Measurements from ENCODE around the gene ZNF439. TPM values are rescaled to one million over a fixed set of nuclear protein-coding genes. Genes with fewer than 3 reads are reported as not detected.
"Not testable (repeated sequence)": the region's sequence is repeated elsewhere in the genome, so short reads cannot be mapped to it uniquely, and the experiment has no call there.

The ZNF439 gene
- total and polyA plus RNA-seq, 2 of the 8 experiments (the other 6 are each of a cell fraction or from before 2014, with no cell fraction given) = 0.09 TPM; not detected in 1

DNA sequence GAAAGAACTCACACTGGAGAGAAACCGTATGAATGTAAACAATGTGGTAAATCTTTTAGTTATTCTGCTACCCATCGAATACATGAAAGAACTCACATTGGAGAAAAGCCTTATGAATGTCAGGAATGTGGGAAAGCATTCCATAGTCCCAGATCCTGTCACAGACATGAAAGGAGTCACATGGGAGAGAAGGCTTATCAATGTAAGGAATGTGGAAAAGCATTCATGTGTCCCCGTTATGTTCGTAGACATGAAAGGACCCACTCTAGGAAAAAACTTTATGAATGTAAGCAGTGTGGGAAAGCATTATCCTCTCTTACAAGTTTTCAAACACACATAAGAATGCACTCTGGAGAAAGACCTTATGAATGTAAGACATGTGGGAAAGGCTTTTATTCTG is 19.2 kb downstream of the ZNF439 start:
- CTCF ChIA-PET (ENCODE audit: partially characterized antibody); H2BK12ac ChIP-seq (ENCODE audit: low read depth, low read length); H4K20me1 ChIP-seq (replicated peaks in 1 of 2; ENCODE audit: control insufficient read depth in 1 of 2, insufficient read depth in 2 of 2, low read length in 2 of 2); FAIRE-seq; H2AFZ ChIP-seq (ENCODE audit: low read length); H3K4me1 ChIP-seq (replicated peaks in 1 of 4; ENCODE audit: control insufficient read depth in 3 of 4, insufficient read depth in 4 of 4, low read length in 3 of 4); H3K9ac ChIP-seq (replicated peaks in 1 of 4; ENCODE audit: extremely low read depth in 1 of 4, low read depth in 3 of 4, low read length in 3 of 4); H3K4me2 ChIP-seq (ENCODE audit: insufficient read depth in 1 of 2, low read depth in 2 of 2, low read length in 2 of 2); H4K8ac ChIP-seq (ENCODE audit: extremely low read depth, insufficient read depth, low read length); H3K56ac ChIP-seq (replicated peaks; ENCODE audit: insufficient read length, low read depth, low read length); H3K27me3 ChIP-seq (replicated peaks in 1 of 4; ENCODE audit: control insufficient read depth in 3 of 4, extremely low read depth in 1 of 4, insufficient read depth in 3 of 4, low read length in 3 of 4); H3K23me2 ChIP-seq (ENCODE audit: low read depth, low read length); H3K14ac ChIP-seq (ENCODE audit: insufficient read length); H3K18ac ChIP-seq (ENCODE audit: extremely low read depth, low read length); H2BK5ac ChIP-seq (ENCODE audit: low read depth, low read length); H3K36me3 ChIP-seq (ENCODE audit: control insufficient read depth in 2 of 4, insufficient read depth in 4 of 4, low read length in 3 of 4); H4K91ac ChIP-seq (replicated peaks; ENCODE audit: insufficient read length, low read length); H3K4me3 ChIP-seq (ENCODE audit: extremely low read depth in 1 of 4, insufficient read depth in 2 of 4, low read depth in 3 of 4, low read length in 4 of 4); POLR2A ChIA-PET (ENCODE audit: partially characterized antibody); H3K79me2 ChIP-seq (ENCODE audit: control insufficient read depth in 1 of 2, insufficient read depth in 2 of 2, low read length in 2 of 2); H3K79me1 ChIP-seq (ENCODE audit: low read depth, low read length); H3K23ac ChIP-seq (ENCODE audit: insufficient read length); H3K4ac ChIP-seq (replicated peaks; ENCODE audit: insufficient read length, low read depth, low read length); H2BK120ac ChIP-seq (replicated peaks; ENCODE audit: low read depth, low read length); H2BK20ac ChIP-seq (ENCODE audit: low read length); H2BK15ac ChIP-seq (ENCODE audit: low read length); DNase-seq (ENCODE audit: low read depth in 1 of 2, low spot score in 2 of 2); H4K5ac ChIP-seq (ENCODE audit: insufficient read length, low read depth, low read length); H2AK5ac ChIP-seq (ENCODE audit: low read depth, low read length); H3K27ac ChIP-seq (ENCODE audit: low read depth, low read length): not testable (repeated sequence)
- 94% methylated on average over 4 of the region's 4 CpGs; no CpG with 5 or more reads in 1 of the 2 experiments for whole genome bisulfite sequencing, 2 experiments (ENCODE audit: extremely low coverage in 1 of 2, insufficient coverage in 1 of 2, insufficient read length in 1 of 2, insufficient replicate concordance in 2 of 2, low coverage in 1 of 2, low lambda C conversion rate in 2 of 2, missing lambda C conversion rate in 1 of 2)
- H3K9me3 ChIP-seq (ENCODE audit: insufficient read depth in 2 of 2, low read depth in 1 of 2, low read length in 1 of 2) = peaks cover 58 to 69% of the 10 kb centered on the region in 2 experiments

Data from H1 (cell line).